Muscle layer of colon (tissue), 2 donors: ENCODE data around the gene DOCK7.
"Not testable (repeated sequence)": the region's sequence is repeated elsewhere in the genome, so short reads cannot be mapped to it uniquely, and the experiment has no call there.

Experiments
- H3K27ac ChIP-seq: one replicate; pipeline ENCODE4 v1.7.0; 2013; ENCODE audit warnings: low read depth, mild to moderate bottlenecking, low read length, moderate library complexity
- H3K27me3 ChIP-seq, 2 donors: one replicate each; pipeline ENCODE4 v1.7.0; 2013; ENCODE audit warnings: low read length in 2 of 2, mild to moderate bottlenecking in 2 of 2; ENCODE audit not compliant: insufficient read depth in 2 of 2, control insufficient read depth in 1 of 2
- H3K36me3 ChIP-seq: one replicate; pipeline ENCODE4 v1.7.0; 2013; ENCODE audit warnings: mild to moderate bottlenecking, low read length; ENCODE audit not compliant: insufficient read depth
- H3K4me1 ChIP-seq: one replicate; pipeline ENCODE4 v1.7.0; 2013; ENCODE audit warnings: mild to moderate bottlenecking, low read length; ENCODE audit not compliant: insufficient read depth
- H3K4me3 ChIP-seq, 2 donors: one replicate each; pipeline ENCODE4 v1.7.0; 2013; ENCODE audit warnings: low read length in 2 of 2, low read depth in 1 of 2, mild to moderate bottlenecking in 1 of 2, moderate library complexity in 1 of 2
- H3K9ac ChIP-seq: one replicate; pipeline ENCODE4 v1.7.0; 2013; ENCODE audit warnings: low read length
- H3K9me3 ChIP-seq: one replicate; pipeline ENCODE4 v1.7.0; 2013; ENCODE audit warnings: mild to moderate bottlenecking, low read length
- donor health status: abdominal sarcoma.
- donor health status: Adenocarcinoma of cecum.

DOCK7 gene

DNA sequence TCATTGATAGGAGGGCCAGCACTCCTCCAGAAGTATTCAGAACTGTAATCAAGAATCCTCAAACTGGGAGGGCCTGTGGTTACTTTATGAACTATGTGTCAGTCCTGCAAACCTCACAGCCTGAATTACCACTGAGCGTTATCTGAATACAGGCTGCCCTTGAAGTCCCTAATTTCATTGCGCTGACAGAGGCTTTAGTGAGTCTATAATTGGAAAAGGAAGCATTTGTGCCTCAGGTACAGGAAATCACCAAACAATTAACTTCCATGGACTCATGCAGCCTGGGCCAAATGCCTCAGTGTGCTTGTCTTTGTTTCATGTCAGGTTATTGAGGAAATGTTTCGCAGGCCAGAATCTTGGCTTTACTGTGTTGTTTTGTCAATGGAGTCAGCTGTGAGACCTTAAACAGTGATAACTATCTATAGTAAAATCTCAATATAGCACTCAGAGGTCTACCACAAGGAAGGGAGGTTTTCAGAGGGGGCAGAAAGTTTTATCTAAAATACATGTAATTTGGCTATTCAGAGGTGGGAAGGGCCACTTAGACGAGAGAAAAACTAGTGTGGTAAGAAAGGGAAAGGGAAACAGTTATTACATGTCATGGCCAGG lies 32.9 kb upstream of the DOCK7 start:
- Histone ChIP-seq H3K9ac (no peak overlapping the region), H3K27ac (no peak overlapping the region), H3K4me1 (peaks cover 13% of the 10 kb centered on the region), H3K4me3 (no peak overlapping the region), H3K36me3 (no peaks in the 10 kb centered on the region), H3K9me3 (no peaks in the 10 kb centered on the region), H3K27me3 (no peaks in the 10 kb centered on the region)

DNA sequence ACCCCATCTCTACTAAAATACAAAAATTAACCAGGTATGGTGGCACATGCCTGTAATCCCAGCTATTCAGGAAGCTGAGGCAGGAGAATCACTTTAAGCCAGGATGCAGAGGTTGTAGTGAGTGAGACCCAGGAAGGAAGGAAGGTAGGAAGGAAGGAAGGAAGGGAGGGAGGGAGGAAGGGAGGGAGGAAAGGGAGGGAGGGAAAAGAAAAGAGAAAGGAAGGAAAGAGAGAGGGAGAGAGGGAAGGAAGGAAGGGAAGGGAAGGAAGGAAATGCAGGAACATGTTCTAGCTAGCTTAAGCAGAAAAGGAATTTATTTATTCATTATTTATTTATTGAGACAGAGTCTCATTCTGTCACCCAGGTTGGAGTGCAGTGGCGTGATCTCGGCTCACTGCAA lies 30.2 kb upstream of the DOCK7 start:
- H3K4me1 ChIP-seq, H3K4me3 ChIP-seq, H3K27ac ChIP-seq, H3K9me3 ChIP-seq, H3K27me3 ChIP-seq, H3K36me3 ChIP-seq, H3K9ac ChIP-seq: not testable (repeated sequence)

DNA sequence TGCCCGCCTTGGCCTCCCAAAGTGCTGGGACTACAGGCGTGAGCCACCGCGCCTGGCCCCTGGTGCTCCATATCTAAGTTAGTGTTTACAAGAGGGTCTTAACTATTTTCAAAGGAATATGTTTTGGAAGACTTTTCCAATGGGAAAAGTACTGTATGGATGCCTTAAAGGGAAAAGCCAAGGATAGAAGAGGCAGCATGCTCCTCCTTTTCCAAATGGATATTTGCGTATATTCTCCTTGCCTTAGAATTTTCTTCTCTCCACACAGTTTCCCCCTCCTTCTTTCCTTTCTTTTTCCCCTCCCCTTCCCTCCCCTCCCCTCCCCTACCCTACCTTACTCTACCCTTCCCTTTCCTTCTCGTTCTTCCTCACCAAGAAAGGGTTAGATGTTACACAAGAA lies 29.3 kb upstream of the DOCK7 start:
- Histone ChIP-seq H3K4me3 (no peak overlapping the region), H3K9me3 (no peaks in the 10 kb centered on the region), H3K9ac (no peak overlapping the region), H3K27me3 (no peaks in the 10 kb centered on the region), H3K4me1 (no peaks in the 10 kb centered on the region), H3K36me3 (no peaks in the 10 kb centered on the region), H3K27ac (no peak overlapping the region)

GRCh38 chr1:62716397-62716796 lies 28.2 kb upstream of the DOCK7 start:
- H3K9me3 ChIP-seq: no peaks in the 10 kb centered on the region
- no peak overlapping the region for H3K4me3 ChIP-seq
- H3K27ac ChIP-seq: no peak overlapping the region
- H3K27me3 ChIP-seq: no peaks in the 10 kb centered on the region
- H3K36me3 ChIP-seq: no peaks in the 10 kb centered on the region
- no peak overlapping the region for H3K9ac ChIP-seq
- no peaks in the 10 kb centered on the region for H3K4me1 ChIP-seq

- H3K4me1 ChIP-seq: no peaks in the 10 kb centered on the region
- no peaks in the 10 kb centered on the region for H3K9me3 ChIP-seq
- H3K9ac ChIP-seq: no peak overlapping the region
- H3K27me3 ChIP-seq: no peaks in the 10 kb centered on the region
- no peak overlapping the region for H3K27ac ChIP-seq
- H3K36me3 ChIP-seq: no peaks in the 10 kb centered on the region
- H3K4me3 ChIP-seq: no peak overlapping the region
Observed at GRCh38 chr1:62712336-62713243, 24.4 kb upstream of the DOCK7 start.

DNA sequence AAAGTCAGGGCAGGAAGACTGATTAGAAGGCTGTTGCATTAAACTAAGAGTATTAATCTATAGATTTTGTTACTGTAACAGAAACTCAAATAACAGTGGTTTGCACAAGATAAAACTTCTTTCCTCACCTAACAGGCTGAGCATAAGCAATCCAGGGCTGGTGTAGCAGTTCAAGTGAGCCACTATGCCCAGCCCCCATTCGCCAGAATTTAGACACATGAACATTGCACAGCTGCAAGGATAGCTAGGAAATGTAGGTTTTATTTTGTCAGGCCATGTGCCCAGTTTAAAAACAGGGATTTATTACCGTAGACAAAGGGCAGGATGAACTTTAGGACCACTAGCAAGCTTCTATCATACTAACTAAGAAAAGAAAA lies 19.5 kb upstream of the DOCK7 start:
- Histone ChIP-seq H3K27me3 (no peaks in the 10 kb centered on the region), H3K27ac (no peak overlapping the region), H3K9ac (no peak overlapping the region), H3K9me3 (no peaks in the 10 kb centered on the region), H3K36me3 (no peaks in the 10 kb centered on the region), H3K4me3 (no peak overlapping the region), H3K4me1 (no peaks in the 10 kb centered on the region)

GRCh38 chr1:62706985-62707743 lies 19.0 kb upstream of the DOCK7 start:
- no peaks in the 10 kb centered on the region for H3K36me3 ChIP-seq
- no peaks in the 10 kb centered on the region for H3K4me1 ChIP-seq
- no peak overlapping the region for H3K4me3 ChIP-seq
- no peaks in the 10 kb centered on the region for H3K9me3 ChIP-seq
- no peaks in the 10 kb centered on the region for H3K27me3 ChIP-seq
- no peak overlapping the region for H3K27ac ChIP-seq
- no peak overlapping the region for H3K9ac ChIP-seq

GRCh38 chr1:62698161-62698560 lies 10.0 kb upstream of the DOCK7 start:
- not testable (repeated sequence) for H3K4me1 ChIP-seq, H3K4me3 ChIP-seq, H3K27me3 ChIP-seq, H3K9ac ChIP-seq, H3K27ac ChIP-seq, H3K36me3 ChIP-seq, H3K9me3 ChIP-seq

DNA sequence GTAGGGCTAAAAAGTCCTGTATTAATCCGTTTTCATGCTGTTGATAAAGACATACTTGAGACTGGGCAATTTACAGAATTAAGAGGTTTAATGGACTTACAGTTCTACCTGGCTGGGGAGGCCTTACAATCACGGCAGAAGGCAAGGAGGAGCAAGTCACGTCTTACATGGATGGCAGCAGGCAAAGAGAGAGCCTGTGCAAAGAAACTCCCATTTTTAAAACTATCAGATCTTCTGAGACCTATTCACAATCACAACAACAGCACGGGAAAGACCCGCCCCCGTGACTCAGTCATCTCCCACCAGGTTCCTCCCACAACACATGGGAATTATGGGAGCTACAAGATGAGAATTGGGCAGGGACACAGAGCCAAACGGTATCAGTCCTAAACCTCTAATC lies 6.3 kb upstream of the DOCK7 start:
- H3K4me3 ChIP-seq, H3K9ac ChIP-seq, H3K27ac ChIP-seq, H3K9me3 ChIP-seq, H3K27me3 ChIP-seq, H3K36me3 ChIP-seq: not testable (repeated sequence)
- peaks cover 19% of the 10 kb centered on the region for H3K4me1 ChIP-seq

GRCh38 chr1:62693123-62693522 lies 4.9 kb upstream of the DOCK7 start:
- Histone ChIP-seq H3K4me1 (peaks cover 23% of the 10 kb centered on the region), H3K9ac (no peak overlapping the region)

GRCh38 chr1:62691062-62691844 lies 3.1 kb upstream of the DOCK7 start:
- Histone ChIP-seq H3K4me3 (no peak overlapping the region), H3K9me3 (no peaks in the 10 kb centered on the region), H3K36me3 (no peaks in the 10 kb centered on the region), H3K27ac (peak overlapping the region; percentile 37), H3K9ac (no peak overlapping the region), H3K4me1 (peaks cover 31% of the 10 kb centered on the region), H3K27me3 (no peaks in the 10 kb centered on the region)

More at GRCh38 chr1:62693123-62693522, 4.9 kb upstream of the DOCK7 start:
- H3K4me3 ChIP-seq: no peak overlapping the region
- no peaks in the 10 kb centered on the region for H3K27me3 ChIP-seq
- no peaks in the 10 kb centered on the region for H3K9me3 ChIP-seq
- H3K36me3 ChIP-seq: no peaks in the 10 kb centered on the region
- no peak overlapping the region for H3K27ac ChIP-seq
